ENCODE results near the gene ENHO. TPM values are rescaled to one million over a fixed set of nuclear protein-coding genes. Genes with fewer than 3 reads are reported as not detected.

Gene ENHO
- total RNA-seq, 4 donors from 2014 or later: 1.5 to 1.9 TPM; not detected in 2

DNA sequence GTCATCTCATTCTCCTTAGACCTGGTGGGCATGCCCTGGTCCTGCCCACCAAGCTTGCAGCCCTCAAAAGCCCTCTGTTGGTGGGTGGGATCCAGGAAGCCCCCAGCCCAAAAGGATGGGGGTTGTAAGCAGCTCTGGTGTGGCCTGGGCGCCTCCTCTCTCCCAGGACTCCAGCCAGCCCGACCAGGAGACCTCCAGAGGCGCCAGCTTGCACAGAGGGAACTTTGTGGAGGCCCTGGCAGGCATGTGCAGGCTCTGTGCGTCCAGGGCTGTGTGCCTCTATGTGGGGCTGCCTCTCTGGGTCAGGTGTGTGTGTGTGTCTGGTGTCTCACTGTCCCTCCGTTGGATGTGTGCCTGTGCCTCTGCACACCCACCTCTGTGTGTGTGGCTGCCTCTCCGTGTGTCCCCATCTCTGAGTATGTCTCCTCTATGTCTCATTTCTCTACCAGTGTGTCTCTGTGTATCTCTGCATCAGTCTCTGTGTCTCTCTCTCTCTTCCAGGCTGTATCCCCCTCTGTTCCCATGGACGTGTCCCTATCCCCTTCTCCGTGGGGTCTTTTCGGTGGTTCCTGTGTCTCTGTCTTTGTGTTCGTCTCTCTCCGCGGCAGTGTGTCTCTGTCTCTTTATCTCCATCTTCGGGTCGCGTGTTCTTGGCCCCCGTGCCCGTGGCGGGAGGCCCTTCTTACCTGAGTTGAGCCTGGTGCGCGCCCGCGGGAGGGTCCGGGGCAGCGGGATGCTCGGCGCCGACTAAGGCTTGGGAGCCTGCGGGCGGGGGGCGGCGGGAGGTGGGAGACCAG, 501 bp downstream of the ENHO start:
- TF ChIP-seq, protein P1, sequence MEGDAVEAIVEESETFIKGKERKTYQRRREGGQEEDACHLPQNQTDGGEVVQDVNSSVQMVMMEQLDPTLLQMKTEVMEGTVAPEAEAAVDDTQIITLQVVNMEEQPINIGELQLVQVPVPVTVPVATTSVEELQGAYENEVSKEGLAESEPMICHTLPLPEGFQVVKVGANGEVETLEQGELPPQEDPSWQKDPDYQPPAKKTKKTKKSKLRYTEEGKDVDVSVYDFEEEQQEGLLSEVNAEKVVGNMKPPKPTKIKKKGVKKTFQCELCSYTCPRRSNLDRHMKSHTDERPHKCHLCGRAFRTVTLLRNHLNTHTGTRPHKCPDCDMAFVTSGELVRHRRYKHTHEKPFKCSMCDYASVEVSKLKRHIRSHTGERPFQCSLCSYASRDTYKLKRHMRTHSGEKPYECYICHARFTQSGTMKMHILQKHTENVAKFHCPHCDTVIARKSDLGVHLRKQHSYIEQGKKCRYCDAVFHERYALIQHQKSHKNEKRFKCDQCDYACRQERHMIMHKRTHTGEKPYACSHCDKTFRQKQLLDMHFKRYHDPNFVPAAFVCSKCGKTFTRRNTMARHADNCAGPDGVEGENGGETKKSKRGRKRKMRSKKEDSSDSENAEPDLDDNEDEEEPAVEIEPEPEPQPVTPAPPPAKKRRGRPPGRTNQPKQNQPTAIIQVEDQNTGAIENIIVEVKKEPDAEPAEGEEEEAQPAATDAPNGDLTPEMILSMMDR (IDR thresholded peaks at IDR 0.05; ENCODE audit: low read depth): no peak

GRCh38 chr9:34521406-34522045, 1.3 kb downstream of the ENHO start:
- TF ChIP-seq, protein P1 (IDR thresholded peaks at IDR 0.05; ENCODE audit: low read depth): no peak

GRCh38 chr9:34520505-34521385, 2.0 kb downstream of the ENHO start:
- TF ChIP-seq, protein P1 (IDR thresholded peaks at IDR 0.05; ENCODE audit: low read depth): no peak

DNA sequence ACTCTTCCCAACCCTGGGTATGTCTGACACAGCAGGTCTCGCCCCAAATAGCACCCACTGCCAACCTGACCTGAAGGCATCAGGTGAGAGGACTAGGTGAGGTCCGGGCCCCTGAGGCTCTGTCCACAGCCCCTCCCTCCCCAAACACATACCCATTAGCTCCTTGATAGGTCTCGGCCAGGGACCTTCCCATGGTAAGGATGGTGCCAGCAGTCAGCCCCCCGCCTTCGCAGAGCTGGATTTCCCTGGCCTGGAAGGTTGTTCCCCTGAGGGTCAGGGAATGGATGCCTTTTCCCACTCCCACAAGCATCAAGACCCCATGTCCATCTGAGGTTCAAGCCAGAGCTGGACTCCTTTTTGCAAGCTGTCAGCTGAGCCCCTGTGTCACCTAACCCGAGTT, 2.7 kb downstream of the ENHO start:
- TF ChIP-seq, protein P1 (IDR thresholded peaks at IDR 0.05; ENCODE audit: low read depth): no peak

GRCh38 chr9:34519321-34520020, 3.3 kb downstream of the ENHO start:
- TF ChIP-seq, protein P1 (IDR thresholded peaks at IDR 0.05; ENCODE audit: low read depth): no peak

GRCh38 chr9:34518896-34519295, 3.9 kb downstream of the ENHO start:
- TF ChIP-seq, protein P1 (IDR thresholded peaks at IDR 0.05; ENCODE audit: low read depth): no peak
